Endothelial cell of umbilical vein (primary cell): ENCODE results near the gene TPCN2. TPM values are rescaled to one million over a fixed set of nuclear protein-coding genes. Genes with fewer than 3 reads are reported as not detected.

Experiments
- BruUV-seq: library from RNA; stranded (reverse); fragments of 400-500 nt; replicated peaks from 2 replicates; lab custom pipeline; 2021; lab: Mats Ljungman, UMichigan
- CTCF ChIA-PET: fragments of 300-600, 350-600 bp; sonication (Branson Sonifier 250); formaldehyde crosslinking; loops from one replicate; lab custom pipeline; 2021; ENCODE audit warnings: antibody characterized with exemption, inconsistent platforms; lab: Charles Lee
- POLR2A ChIA-PET: fragments of 300-600, 350-600 bp; sonication (Branson Sonifier 250); formaldehyde crosslinking; loops from one replicate; lab custom pipeline; 2021; ENCODE audit warnings: antibody characterized with exemption, inconsistent platforms; lab: Charles Lee
- DNase-seq: peaks from one replicate; pipeline ENCODE4 v3.0.0-alpha.2; 2011; ENCODE audit warnings: low read depth, low spot score
- FAIRE-seq: peaks from 2 replicates; lab custom pipeline; 2011; peaks lifted over from hg19 to GRCh38; lab: Jason Lieb, UNC
- H2AFZ ChIP-seq: 2 replicates; pipeline ENCODE4 v1.6.0; 2012; ENCODE audit warnings: low read depth, low read length, control low read depth, inconsistent platforms
- H3K27ac ChIP-seq: 2 replicates; pipeline ENCODE4 v1.5.1; 2011; ENCODE audit warnings: low read depth, mild to moderate bottlenecking, control low read depth, low read length, moderate library complexity; ENCODE audit not compliant: insufficient read depth
- H3K27me3 ChIP-seq, 2 experiments: 2 replicates each; pipeline versions ENCODE4 v1.6.0 to v1.6.1; 2011; ENCODE audit warnings: low read length in 2 of 2, mixed read lengths in 1 of 2; ENCODE audit not compliant: control insufficient read depth in 2 of 2, insufficient read depth in 2 of 2
- H3K36me3 ChIP-seq, 2 experiments: 2 replicates in 1 of 2; 3 replicates in 1 of 2; pipeline ENCODE4 v1.5.1; 2011; ENCODE audit warnings: low read length in 2 of 2, mild to moderate bottlenecking in 1 of 2, moderate library complexity in 1 of 2; ENCODE audit not compliant: control insufficient read depth in 2 of 2, insufficient read depth in 2 of 2; ENCODE audit errors: extremely low read depth in 1 of 2
- H3K4me1 ChIP-seq: 3 replicates; pipeline ENCODE4 v1.5.1; 2011; ENCODE audit warnings: mild to moderate bottlenecking, low read length; ENCODE audit not compliant: control insufficient read depth, insufficient read depth; ENCODE audit errors: extremely low read depth
- H3K4me2 ChIP-seq: 2 replicates; pipeline ENCODE4 v1.6.1; 2011; ENCODE audit warnings: low read length, control low read depth, mixed read lengths; ENCODE audit not compliant: insufficient read depth
- H3K4me3 ChIP-seq, 3 experiments: fragments of 200-600 bp in 1 of 3; sonication (generic), shearing (Covaris generic) in 1 of 3; replicated peaks in 1 of 3; 2 replicates each; pipeline ENCODE4 v1.5.1; 2011 to 2016; ENCODE audit warnings: control low read depth in 3 of 3, low read length in 3 of 3, mild to moderate bottlenecking in 2 of 3, inconsistent platforms in 1 of 3, low read depth in 1 of 3, moderate library complexity in 1 of 3; ENCODE audit not compliant: insufficient read depth in 1 of 3
- H3K79me2 ChIP-seq: 2 replicates; pipeline ENCODE4 v1.6.0; 2012; ENCODE audit warnings: low read length, inconsistent platforms; ENCODE audit not compliant: control insufficient read depth, insufficient read depth
- H3K9ac ChIP-seq: replicated peaks from 2 replicates; pipeline ENCODE3; 2011; ENCODE audit warnings: low read length, control low read depth; ENCODE audit not compliant: insufficient read depth; ENCODE audit errors: extremely low read depth
- H3K9me1 ChIP-seq: replicated peaks from 3 replicates; pipeline ENCODE4 v1.6.0; 2011; ENCODE audit warnings: mild to moderate bottlenecking, low read length; ENCODE audit not compliant: control insufficient read depth, insufficient read depth; ENCODE audit errors: extremely low read depth
- H3K9me3 ChIP-seq: replicated peaks from 2 replicates; pipeline ENCODE4 v1.5.1; 2012; ENCODE audit warnings: low read length, inconsistent platforms; ENCODE audit not compliant: control insufficient read depth, insufficient read depth
- H4K20me1 ChIP-seq: replicated peaks from 2 replicates; pipeline ENCODE3; 2011; ENCODE audit warnings: mild to moderate bottlenecking, low read length; ENCODE audit not compliant: control insufficient read depth, insufficient read depth; ENCODE audit errors: extremely low read depth
- CTCF ChIP-seq, 2 donors: IDR thresholded peaks; 1 replicate in 1 of 2; 2 replicates in 1 of 2; pipeline ENCODE4 v1.5.1; 2011; ENCODE audit warnings: low read length in 2 of 2, mild to moderate bottlenecking in 2 of 2, moderate library complexity in 2 of 2, control low read depth in 1 of 2, inconsistent platforms in 1 of 2, low read depth in 1 of 2; ENCODE audit not compliant: insufficient read depth in 1 of 2; ENCODE audit errors: extremely low read depth in 1 of 2
- EZH2 ChIP-seq: IDR thresholded peaks from 2 replicates; pipeline ENCODE4 v1.6.1; 2012; ENCODE audit warnings: borderline replicate concordance, low read depth, mild to moderate bottlenecking, moderate library complexity, low read length, inconsistent platforms; ENCODE audit not compliant: severe bottlenecking
- FOS ChIP-seq: IDR thresholded peaks from 2 replicates; pipeline ENCODE4 v1.6.1; 2011; ENCODE audit warnings: mild to moderate bottlenecking, low read length, moderate library complexity, borderline replicate concordance; ENCODE audit not compliant: insufficient read depth
- GATA2 ChIP-seq: IDR thresholded peaks from 2 replicates; pipeline ENCODE4 v1.7.0; 2011; ENCODE audit warnings: low read depth, mild to moderate bottlenecking, moderate library complexity, mixed read lengths, low read length; ENCODE audit not compliant: insufficient read length, insufficient read depth
- JUN ChIP-seq: IDR thresholded peaks from 2 replicates; pipeline ENCODE4 v1.6.1; 2011; ENCODE audit warnings: borderline replicate concordance, low read depth; ENCODE audit not compliant: insufficient read length, insufficient read depth
- MAX ChIP-seq: IDR thresholded peaks from 2 replicates; pipeline ENCODE4 v1.6.1; 2011; ENCODE audit not compliant: insufficient read depth, insufficient read length
- MYC ChIP-seq: IDR thresholded peaks from one replicate; pipeline ENCODE4 v1.6.1; 2011; ENCODE audit warnings: mild to moderate bottlenecking, low read depth, low read length
- POLR2A ChIP-seq: IDR thresholded peaks from 2 replicates; pipeline ENCODE4 v1.6.1; 2012; ENCODE audit warnings: low read depth, mild to moderate bottlenecking, control low read depth, low read length
- POLR2AphosphoS5 ChIP-seq: IDR thresholded peaks from 2 replicates; pipeline ENCODE4 v1.6.1; 2012; ENCODE audit warnings: low read depth, mild to moderate bottlenecking, control low read depth, low read length, moderate library complexity; ENCODE audit not compliant: insufficient read depth
- dilution Hi-C: fragments of 300-500 bp; cut with MboI; formaldehyde crosslinking; loops from one replicate; pipeline ENCODE4 v1.15.0; 2019; ENCODE audit warnings: low sequenced_read_pairs; ENCODE audit not compliant: extremely low pct_ligation_motif_present
- intact Hi-C: fragments of 100-400 bp; cut with micrococcal nuclease; formaldehyde crosslinking; loops from one replicate; pipeline ENCODE4 v1.10.0; 2022
- polyA plus RNA-seq, 4 experiments: library from polyadenylated mRNA; depleted of rRNA in 3 of 4; stranded (reverse) in 3 of 4; unstranded in 1 of 4; fragments of >200 nt; gene quantifications; 2 replicates each; pipeline versions ENCODE4 v1.2.1 to v1.2.3, GENCODE V29; 2011 to 2012; ENCODE audit warnings: missing spikeins in 1 of 4
- total RNA-seq: library from RNA; stranded (reverse); gene quantifications from 2 replicates; pipeline ENCODE4 v1.2.3, GENCODE V29; 2021

Gene TPCN2
- total and polyA plus RNA-seq, 2 donors (not counting 3 experiments of a cell fraction or from before 2014, with no cell fraction given): 10.3 to 13.4 TPM

- CTCF ChIA-PET: no interaction called here
- Histone ChIP-seq H3K9ac (no peak overlapping the region), H3K4me1 (peaks cover 12% of the 10 kb centered on the region), H3K4me3 (no peak overlapping the region), H3K27ac (no peak overlapping the region), H3K79me2 (no peaks in the 10 kb centered on the region), H3K9me1 (no peaks in the 10 kb centered on the region), H3K36me3 (no peaks in the 10 kb centered on the region), H3K4me2 (no peak overlapping the region), H2AFZ (no peak overlapping the region), H4K20me1 (no peaks in the 10 kb centered on the region), H3K9me3 (no peaks in the 10 kb centered on the region), H3K27me3 (no peaks in the 10 kb centered on the region)
- no TSS peak for BruUV-seq
- no peak for FAIRE-seq
- TF ChIP-seq POLR2A (no peak), MAX (no peak), JUN (no peak), POLR2AphosphoS5 (no peak), MYC (no peak), EZH2 (no peak), FOS (no peak), GATA2 (no peak), CTCF (IDR thresholded peaks at IDR 0.05; ENCODE audit: extremely low read depth in 1 of 2, insufficient read depth in 1 of 2, low read depth in 1 of 2, low read length in 2 of 2) (no peak)
- intact Hi-C loops (loop anchor here (10.0 kb wide), 1 partner anchor 137 kb away; no protein-coding TSS in a partner anchor), dilution Hi-C loops (no loop called here)
- POLR2A ChIA-PET: no interaction called here
- DNase-seq: no peak
Measured at GRCh38 chr11:69127884-69128283, 79.2 kb downstream of the TPCN2 start.
